Activated CD8-positive, alpha-beta T cell treated with anti-CD3 and anti-CD28 coated beads, Interleukin-2, amount 10 ng/mL, durations not matched to agents 7 days and 5 days (primary cell): ENCODE data around the gene MATR3. TPM values are rescaled to one million over a fixed set of nuclear protein-coding genes. Genes with fewer than 3 reads are reported as not detected.
A peak's percentile ranks its signal among the peaks of the same experiment; 100 is the strongest.
"Not testable (repeated sequence)": the region's sequence is repeated elsewhere in the genome, so short reads cannot be mapped to it uniquely, and the experiment has no call there.

Source experiments
- ATAC-seq: fragments of 150-1000 bp; cut with Tn5 transposase; one replicate; pipeline ENCODE4 v1.10.0; 2021; ENCODE audit warnings: moderate library complexity
- CTCF ChIA-PET: fragments of 350-600 bp; sonication (Branson Sonifier 250); formaldehyde crosslinking; loops from one replicate; lab custom pipeline; 2021; ENCODE audit warnings: antibody characterized with exemption; lab: Charles Lee
- POLR2A ChIA-PET: fragments of 350-600 bp; sonication (Branson Sonifier 250); formaldehyde crosslinking; loops from one replicate; lab custom pipeline; 2021; ENCODE audit warnings: antibody characterized with exemption; lab: Charles Lee
- DNase-seq: peaks from one replicate; pipeline ENCODE4 v3.0.0-alpha.2; 2020
- H3K27ac Mint-ChIP-seq: one replicate; pipeline ENCODE4 v1.8.0; 2021; ENCODE audit warnings: mild to moderate bottlenecking, mixed read lengths
- H3K27me3 Mint-ChIP-seq: one replicate; pipeline ENCODE4 v1.8.0; 2021; ENCODE audit warnings: low read depth, mixed read lengths
- H3K36me3 Mint-ChIP-seq: one replicate; pipeline ENCODE4 v1.8.0; 2021; ENCODE audit warnings: low read depth, mixed read lengths
- H3K4me1 Mint-ChIP-seq: one replicate; pipeline ENCODE4 v1.8.0; 2021; ENCODE audit warnings: low read depth, mixed read lengths
- H3K4me3 Mint-ChIP-seq: one replicate; pipeline ENCODE4 v1.8.0; 2021; ENCODE audit warnings: mild to moderate bottlenecking, mixed read lengths
- H3K9me3 Mint-ChIP-seq: one replicate; pipeline ENCODE4 v1.8.0; 2022; ENCODE audit warnings: mixed read lengths; ENCODE audit not compliant: insufficient read depth
- total RNA-seq, 2 experiments: library from RNA; stranded (reverse); gene quantifications; one replicate each; pipeline ENCODE4 v1.2.3, GENCODE V29; 2021

MATR3 gene
- total RNA-seq, 2 experiments from 2014 or later = 174 to 176 TPM

GRCh38 chr5:139315056-139315615 is 21.6 kb downstream of the MATR3 start:
- POLR2A ChIA-PET = no interaction called here
- CTCF ChIA-PET = no interaction called here
- H3K27me3 Mint-ChIP-seq = no peaks in the 10 kb centered on the region
- H3K9me3 Mint-ChIP-seq = no peaks in the 10 kb centered on the region
- DNase-seq = no peak
- H3K4me3 Mint-ChIP-seq = no peak overlapping the region
- peaks cover 43% of the 10 kb centered on the region for H3K36me3 Mint-ChIP-seq
- no peak for ATAC-seq
- H3K27ac Mint-ChIP-seq = no peak overlapping the region
- H3K4me1 Mint-ChIP-seq = peaks cover 18% of the 10 kb centered on the region

GRCh38 chr5:139335811-139336210 is 42.3 kb downstream of the MATR3 start:
- Mint-ChIP-seq H3K36me3 (peaks cover 20% of the 10 kb centered on the region), H3K4me3 (no peak overlapping the region), H3K27ac (no peak overlapping the region), H3K9me3 (no peaks in the 10 kb centered on the region), H3K4me1 (peaks cover 7% of the 10 kb centered on the region), H3K27me3 (no peaks in the 10 kb centered on the region)
- CTCF ChIA-PET = interaction anchor here (1.5 kb wide), 1 partner anchor 31 kb away, joined by 7 read pairs; no protein-coding TSS in a partner anchor
- no peak for DNase-seq
- POLR2A ChIA-PET = interaction anchor here (0.6 to 1.6 kb wide), 3 partner anchors 13 to 253 kb away, joined by 3 to 4 read pairs (median 3); no protein-coding TSS in a partner anchor
- ATAC-seq = no peak

GRCh38 chr5:139340051-139340450 is 46.5 kb downstream of the MATR3 start:
- Mint-ChIP-seq H3K27me3 (no peaks in the 10 kb centered on the region), H3K4me1 (peaks cover 39% of the 10 kb centered on the region), H3K36me3 (peaks cover 15% of the 10 kb centered on the region), H3K27ac (no peak overlapping the region), H3K9me3 (no peaks in the 10 kb centered on the region), H3K4me3 (no peak overlapping the region)
- ATAC-seq (no peak), DNase-seq (no peak)
- ChIA-PET POLR2A (interaction anchor here (0.6 to 3.5 kb wide), 2 partner anchors 50 to 220 kb away, joined by 3 to 139 read pairs; partner anchors contain the start of genes MZB1 and PROB1), CTCF (interaction anchor here (1.4 to 3.0 kb wide), 3 partner anchors 23 to 89 kb away, joined by 3 to 32 read pairs (median 3); partner anchors contain the start of gene MZB1)

GRCh38 chr5:139341187-139341688 is 47.7 kb downstream of the MATR3 start:
- Mint-ChIP-seq H3K27me3 (no peaks in the 10 kb centered on the region), H3K9me3 (no peaks in the 10 kb centered on the region), H3K27ac (peak overlapping the region; percentile 98), H3K4me1 (peaks cover 42% of the 10 kb centered on the region), H3K4me3 (peak overlapping the region; percentile 93), H3K36me3 (peaks cover 20% of the 10 kb centered on the region)
- CTCF ChIA-PET = interaction anchor here (1.0 to 3.0 kb wide), 18 partner anchors 9 to 1162 kb away, joined by 3 to 32 read pairs (median 6); partner anchors contain the start of genes KIF20A, MZB1 and SPATA24
- DNase-seq (no peak), ATAC-seq (no peak)
- POLR2A ChIA-PET = interaction anchor here (0.6 to 3.5 kb wide), 16 partner anchors 7 to 329 kb away, joined by 3 to 139 read pairs (median 5); partner anchors contain the start of genes MATR3, MZB1, PROB1 and SPATA24

- H3K4me1 Mint-ChIP-seq = peaks cover 43% of the 10 kb centered on the region
- CTCF ChIA-PET = interaction anchor here (0.7 to 3.0 kb wide), 32 partner anchors 9 to 1163 kb away, joined by 3 to 32 read pairs (median 4); partner anchors contain the start of genes KIF20A, MATR3, MZB1 and SPATA24
Measured at GRCh38 chr5:139341689-139342422, 48.3 kb downstream of the MATR3 start, which contains the start of gene PAIP2. TSS of gene PAIP2 (plus strand) at chr5:139341854. CDS start at chr5:139363785, 21,931 bp downstream.

GRCh38 chr5:139342423-139342723 is 48.8 kb downstream of the MATR3 start:
- no peaks in the 10 kb centered on the region for H3K9me3 Mint-ChIP-seq
- H3K4me3 Mint-ChIP-seq = peak overlapping the region; percentile 93
- CTCF ChIA-PET = interaction anchor here (0.7 to 3.0 kb wide), 28 partner anchors 9 to 1163 kb away, joined by 3 to 32 read pairs (median 5); partner anchors contain the start of genes KIF20A, MATR3, MZB1 and SPATA24
- peaks cover 23% of the 10 kb centered on the region for H3K36me3 Mint-ChIP-seq
- POLR2A ChIA-PET = interaction anchor here (0.6 to 3.5 kb wide), 29 partner anchors 9 to 799 kb away, joined by 3 to 139 read pairs (median 4); partner anchors contain the start of genes MATR3, MZB1, PROB1 and SLC23A1
- peak; percentile 89 for DNase-seq
- H3K27me3 Mint-ChIP-seq = no peaks in the 10 kb centered on the region
- H3K27ac Mint-ChIP-seq = peak overlapping the region; percentile 98
- ATAC-seq = peak; percentile 77
- peaks cover 45% of the 10 kb centered on the region for H3K4me1 Mint-ChIP-seq

More at GRCh38 chr5:139341689-139342422, 48.3 kb downstream of the MATR3 start, which contains the start of gene PAIP2:
- Mint-ChIP-seq H3K36me3 (peaks cover 21% of the 10 kb centered on the region), H3K9me3 (no peaks in the 10 kb centered on the region), H3K27me3 (no peaks in the 10 kb centered on the region), H3K27ac (peak within 1 kb of the TSS; percentile 98), H3K4me3 (peak within 1 kb of the TSS; percentile 93)
- ATAC-seq (peak; percentile 87), DNase-seq (peak; percentile 98)
- POLR2A ChIA-PET = interaction anchor here (0.6 to 3.5 kb wide), 32 partner anchors 8 to 798 kb away, joined by 3 to 139 read pairs (median 4); partner anchors contain the start of genes MATR3, MZB1, PROB1 and SLC23A1

- Mint-ChIP-seq H3K27me3 (no peaks in the 10 kb centered on the region), H3K9me3 (no peaks in the 10 kb centered on the region), H3K4me1 (peaks cover 45% of the 10 kb centered on the region), H3K27ac (peak overlapping the region; percentile 98), H3K4me3 (peak overlapping the region; percentile 93), H3K36me3 (peaks cover 23% of the 10 kb centered on the region)
- ATAC-seq (no peak), DNase-seq (no peak)
- CTCF ChIA-PET = no interaction called here
- POLR2A ChIA-PET = no interaction called here
Measured at GRCh38 chr5:139343476-139343875, 49.9 kb downstream of the MATR3 start.

GRCh38 chr5:139344177-139344576 is 50.6 kb downstream of the MATR3 start:
- H3K36me3 Mint-ChIP-seq = peaks cover 25% of the 10 kb centered on the region
- no peaks in the 10 kb centered on the region for H3K27me3 Mint-ChIP-seq
- peak overlapping the region; percentile 42 for H3K4me3 Mint-ChIP-seq
- H3K27ac Mint-ChIP-seq = no peak overlapping the region
- DNase-seq = no peak
- H3K9me3 Mint-ChIP-seq = no peaks in the 10 kb centered on the region
- ATAC-seq = no peak
- ChIA-PET CTCF (no interaction called here), POLR2A (no interaction called here)
- peaks cover 45% of the 10 kb centered on the region for H3K4me1 Mint-ChIP-seq

GRCh38 chr5:139345442-139345841 is 51.9 kb downstream of the MATR3 start:
- ATAC-seq, DNase-seq, H3K27ac Mint-ChIP-seq, H3K4me3 Mint-ChIP-seq, POLR2A ChIA-PET, H3K9me3 Mint-ChIP-seq, CTCF ChIA-PET, H3K27me3 Mint-ChIP-seq: not testable (repeated sequence)
- peaks cover 25% of the 10 kb centered on the region for H3K36me3 Mint-ChIP-seq
- H3K4me1 Mint-ChIP-seq = peaks cover 41% of the 10 kb centered on the region

GRCh38 chr5:139347863-139348262 is 54.3 kb downstream of the MATR3 start:
- H3K27ac Mint-ChIP-seq, ATAC-seq, H3K27me3 Mint-ChIP-seq, H3K4me3 Mint-ChIP-seq, H3K9me3 Mint-ChIP-seq, DNase-seq, POLR2A ChIA-PET: not testable (repeated sequence)
- CTCF ChIA-PET = interaction anchor here (0.6 to 1.4 kb wide), 2 partner anchors 22 to 54 kb away, joined by 3 read pairs; no protein-coding TSS in a partner anchor
- Mint-ChIP-seq H3K36me3 (peaks cover 27% of the 10 kb centered on the region), H3K4me1 (peaks cover 26% of the 10 kb centered on the region)

- ATAC-seq (no peak), DNase-seq (no peak)
- Mint-ChIP-seq H3K4me1 (peaks cover 5% of the 10 kb centered on the region), H3K36me3 (peaks cover 33% of the 10 kb centered on the region), H3K27me3 (no peaks in the 10 kb centered on the region), H3K27ac (no peak overlapping the region), H3K9me3 (no peaks in the 10 kb centered on the region), H3K4me3 (no peak overlapping the region)
- ChIA-PET CTCF (interaction anchor here (1.8 to 2.1 kb wide), 2 partner anchors 13 to 18 kb away, joined by 7 to 10 read pairs; partner anchors contain the start of gene PAIP2), POLR2A (no interaction called here)
Measured at GRCh38 chr5:139354186-139354585, 60.6 kb downstream of the MATR3 start.
